ENCODE data around the gene PRKAR1B. TPM values are rescaled to one million over a fixed set of nuclear protein-coding genes. Genes with fewer than 3 reads are reported as not detected.

Gene PRKAR1B
- total RNA-seq, 1 donor from 2014 or later: 14.7 TPM

GRCh38 chr7:646487-646886 is 80.6 kb downstream of the PRKAR1B start:
- DNase-seq (ENCODE audit: low read depth): no peak
- Mint-ChIP-seq H3K27me3 (ENCODE audit: low read depth, unreplicated experiment) (no peaks in the 10 kb centered on the region), H3K9me3 (ENCODE audit: unreplicated experiment) (no peaks in the 10 kb centered on the region), H3K4me3 (ENCODE audit: unreplicated experiment) (no peak overlapping the region), H3K36me3 (ENCODE audit: low read depth, unreplicated experiment) (peaks cover 5% of the 10 kb centered on the region), H3K4me1 (ENCODE audit: low read depth, unreplicated experiment) (no peaks in the 10 kb centered on the region), H3K27ac (ENCODE audit: unreplicated experiment) (no peak overlapping the region)
- Histone ChIP-seq H3K36me3 (ENCODE audit: insufficient read depth, low read length) (no peaks in the 10 kb centered on the region), H3K27ac (ENCODE audit: low read depth, low read length) (no peak overlapping the region), H3K9me3 (ENCODE audit: insufficient read depth, low read depth, low read length) (peaks cover 4% of the 10 kb centered on the region), H3K4me1 (ENCODE audit: insufficient read depth, low read length) (no peaks in the 10 kb centered on the region), H3K4me2 (ENCODE audit: low read length) (no peak overlapping the region), H3K79me2 (ENCODE audit: insufficient read depth, low read length) (no peaks in the 10 kb centered on the region), H2AFZ (ENCODE audit: low read depth, low read length) (no peak overlapping the region), H3K4me3 (ENCODE audit: insufficient read depth, low read depth, low read length) (no peak overlapping the region), H3K27me3 (ENCODE audit: insufficient read depth, low read length) (no peaks in the 10 kb centered on the region), H3K9ac (ENCODE audit: low read length) (no peak overlapping the region), H4K20me1 (ENCODE audit: insufficient read depth, low read length) (no peaks in the 10 kb centered on the region)
- no peak for TF ChIP-seq EZH2 (IDR thresholded peaks at IDR 0.05; ENCODE audit: insufficient read depth, low read length)
- TF ChIP-seq, protein P1, sequence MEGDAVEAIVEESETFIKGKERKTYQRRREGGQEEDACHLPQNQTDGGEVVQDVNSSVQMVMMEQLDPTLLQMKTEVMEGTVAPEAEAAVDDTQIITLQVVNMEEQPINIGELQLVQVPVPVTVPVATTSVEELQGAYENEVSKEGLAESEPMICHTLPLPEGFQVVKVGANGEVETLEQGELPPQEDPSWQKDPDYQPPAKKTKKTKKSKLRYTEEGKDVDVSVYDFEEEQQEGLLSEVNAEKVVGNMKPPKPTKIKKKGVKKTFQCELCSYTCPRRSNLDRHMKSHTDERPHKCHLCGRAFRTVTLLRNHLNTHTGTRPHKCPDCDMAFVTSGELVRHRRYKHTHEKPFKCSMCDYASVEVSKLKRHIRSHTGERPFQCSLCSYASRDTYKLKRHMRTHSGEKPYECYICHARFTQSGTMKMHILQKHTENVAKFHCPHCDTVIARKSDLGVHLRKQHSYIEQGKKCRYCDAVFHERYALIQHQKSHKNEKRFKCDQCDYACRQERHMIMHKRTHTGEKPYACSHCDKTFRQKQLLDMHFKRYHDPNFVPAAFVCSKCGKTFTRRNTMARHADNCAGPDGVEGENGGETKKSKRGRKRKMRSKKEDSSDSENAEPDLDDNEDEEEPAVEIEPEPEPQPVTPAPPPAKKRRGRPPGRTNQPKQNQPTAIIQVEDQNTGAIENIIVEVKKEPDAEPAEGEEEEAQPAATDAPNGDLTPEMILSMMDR (IDR thresholded peaks at IDR 0.05; ENCODE audit: insufficient read depth, low read depth, low read length): no peak
- no peak for FAIRE-seq

GRCh38 chr7:645606-646005 is 81.5 kb downstream of the PRKAR1B start:
- no peaks in the 10 kb centered on the region for H3K27me3 ChIP-seq (ENCODE audit: insufficient read depth, low read length)
- no peaks in the 10 kb centered on the region for H4K20me1 ChIP-seq (ENCODE audit: insufficient read depth, low read length)
- peaks cover 4% of the 10 kb centered on the region for H3K9me3 ChIP-seq (ENCODE audit: insufficient read depth, low read depth, low read length)
- no peak overlapping the region for H2AFZ ChIP-seq (ENCODE audit: low read depth, low read length)
- no peak overlapping the region for H3K27ac ChIP-seq (ENCODE audit: low read depth, low read length)
- H3K36me3 ChIP-seq (ENCODE audit: insufficient read depth, low read length): no peaks in the 10 kb centered on the region
- no peak overlapping the region for H3K4me3 ChIP-seq (ENCODE audit: insufficient read depth, low read depth, low read length)
- no peak for DNase-seq (ENCODE audit: low read depth)
- H3K4me1 ChIP-seq (ENCODE audit: insufficient read depth, low read length): no peaks in the 10 kb centered on the region
- Mint-ChIP-seq H3K27ac (ENCODE audit: unreplicated experiment) (no peak overlapping the region), H3K4me1 (ENCODE audit: low read depth, unreplicated experiment) (no peaks in the 10 kb centered on the region), H3K9me3 (ENCODE audit: unreplicated experiment) (no peaks in the 10 kb centered on the region), H3K27me3 (ENCODE audit: low read depth, unreplicated experiment) (no peaks in the 10 kb centered on the region), H3K4me3 (ENCODE audit: unreplicated experiment) (no peak overlapping the region), H3K36me3 (ENCODE audit: low read depth, unreplicated experiment) (peaks cover 5% of the 10 kb centered on the region)
- no peaks in the 10 kb centered on the region for H3K79me2 ChIP-seq (ENCODE audit: insufficient read depth, low read length)
- FAIRE-seq: no peak
- H3K9ac ChIP-seq (ENCODE audit: low read length): no peak overlapping the region
- H3K4me2 ChIP-seq (ENCODE audit: low read length): no peak overlapping the region
- TF ChIP-seq EZH2 (IDR thresholded peaks at IDR 0.05; ENCODE audit: insufficient read depth, low read length): no peak
- TF ChIP-seq, protein P1 (IDR thresholded peaks at IDR 0.05; ENCODE audit: insufficient read depth, low read depth, low read length): no peak

DNA sequence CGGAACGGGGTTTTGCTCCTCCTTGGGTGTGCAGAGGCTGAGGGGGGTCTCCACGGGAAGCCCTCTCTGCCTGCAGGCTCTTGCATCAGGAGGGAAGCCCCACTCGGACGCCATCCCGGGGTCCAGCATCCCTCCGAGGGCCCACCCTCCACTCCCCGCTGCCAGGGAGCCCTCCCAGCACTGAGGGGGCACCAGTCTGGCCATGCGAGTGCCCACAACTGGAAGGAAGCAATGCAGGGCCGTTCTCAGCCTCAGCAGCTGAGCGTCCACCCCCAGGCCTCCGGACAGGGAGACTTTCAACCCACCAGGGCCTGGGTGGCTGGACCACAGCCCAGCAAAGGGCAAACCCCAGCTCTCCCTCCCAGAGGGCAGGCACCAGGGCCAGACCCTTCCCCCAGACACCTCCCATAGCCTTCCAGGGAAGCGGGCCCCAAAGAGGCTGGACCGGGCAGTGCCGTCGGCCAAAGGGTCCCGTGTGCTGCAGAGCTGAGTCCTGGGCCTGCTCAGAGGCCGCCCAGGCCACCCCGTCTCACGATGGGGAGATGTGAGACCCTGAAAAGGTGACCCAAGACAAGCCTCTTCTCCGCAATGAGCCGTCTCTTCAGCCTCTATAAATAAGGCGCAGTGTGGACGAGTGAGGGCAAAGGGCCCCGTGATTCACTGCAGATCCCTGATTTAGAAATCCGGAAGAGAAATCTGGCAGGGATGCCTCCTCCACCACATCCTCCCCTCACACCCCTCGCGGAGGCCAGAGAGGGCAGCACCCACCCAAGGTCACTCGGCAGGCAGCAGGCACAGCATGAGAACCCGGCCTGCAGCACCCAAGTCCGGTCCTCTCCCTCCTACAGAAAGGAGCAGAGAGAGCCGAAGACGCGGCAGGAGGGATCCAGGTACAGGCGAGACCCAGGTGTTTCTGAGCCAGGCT is 82.4 kb downstream of the PRKAR1B start:
- no peak overlapping the region for H3K4me3 ChIP-seq (ENCODE audit: insufficient read depth, low read depth, low read length)
- H3K4me1 Mint-ChIP-seq (ENCODE audit: low read depth, unreplicated experiment): no peaks in the 10 kb centered on the region
- H3K4me1 ChIP-seq (ENCODE audit: insufficient read depth, low read length): no peaks in the 10 kb centered on the region
- no peaks in the 10 kb centered on the region for H3K27me3 Mint-ChIP-seq (ENCODE audit: low read depth, unreplicated experiment)
- H2AFZ ChIP-seq (ENCODE audit: low read depth, low read length): no peak overlapping the region
- FAIRE-seq: no peak
- peaks cover 5% of the 10 kb centered on the region for H3K36me3 Mint-ChIP-seq (ENCODE audit: low read depth, unreplicated experiment)
- peaks cover 4% of the 10 kb centered on the region for H3K9me3 ChIP-seq (ENCODE audit: insufficient read depth, low read depth, low read length)
- no peaks in the 10 kb centered on the region for H3K9me3 Mint-ChIP-seq (ENCODE audit: unreplicated experiment)
- no peaks in the 10 kb centered on the region for H4K20me1 ChIP-seq (ENCODE audit: insufficient read depth, low read length)
- H3K4me2 ChIP-seq (ENCODE audit: low read length): no peak overlapping the region
- no peak for TF ChIP-seq EZH2 (IDR thresholded peaks at IDR 0.05; ENCODE audit: insufficient read depth, low read length)
- no peak overlapping the region for H3K4me3 Mint-ChIP-seq (ENCODE audit: unreplicated experiment)
- H3K27ac Mint-ChIP-seq (ENCODE audit: unreplicated experiment): no peak overlapping the region
- no peak overlapping the region for H3K27ac ChIP-seq (ENCODE audit: low read depth, low read length)
- H3K27me3 ChIP-seq (ENCODE audit: insufficient read depth, low read length): no peaks in the 10 kb centered on the region
- no peaks in the 10 kb centered on the region for H3K36me3 ChIP-seq (ENCODE audit: insufficient read depth, low read length)
- no peak for DNase-seq (ENCODE audit: low read depth)
- no peaks in the 10 kb centered on the region for H3K79me2 ChIP-seq (ENCODE audit: insufficient read depth, low read length)
- H3K9ac ChIP-seq (ENCODE audit: low read length): no peak overlapping the region

All from astrocyte (in vitro differentiated cells and primary cell).